SK-N-SH (cell line): ENCODE data around the gene TRIM38.

Experiments used
- EP300 ChIP-seq, 2 experiments: IDR thresholded peaks; 2 replicates each; pipeline versions ENCODE4 v1.4.0 to v1.6.1; 2012; ENCODE audit warnings: borderline replicate concordance in 1 of 2, low read depth in 1 of 2, low read length in 1 of 2
- GATA2 ChIP-seq: sonication (generic); formaldehyde crosslinking; IDR thresholded peaks from 2 replicates; pipeline ENCODE4 v1.5.0; 2020; ENCODE audit warnings: mild to moderate bottlenecking, missing genetic modification reagents
- POLR2AphosphoS5 ChIP-seq: IDR thresholded peaks from 2 replicates; pipeline ENCODE4 v1.6.1; 2012; ENCODE audit warnings: low read depth, low read length
- SIN3A ChIP-seq: IDR thresholded peaks from 2 replicates; pipeline ENCODE4 v1.6.1; 2012; ENCODE audit warnings: low read depth, mild to moderate bottlenecking, low read length, moderate library complexity, borderline replicate concordance
- TAF1 ChIP-seq: IDR thresholded peaks from 2 replicates; pipeline ENCODE4 v1.6.1; 2012; ENCODE audit warnings: low read depth, mild to moderate bottlenecking, low read length, moderate library complexity, borderline replicate concordance
- TEAD4 ChIP-seq: IDR thresholded peaks from 2 replicates; pipeline ENCODE4 v1.4.0; 2012; ENCODE audit warnings: mild to moderate bottlenecking, borderline replicate concordance; ENCODE audit not compliant: insufficient read depth
- TF ChIP-seq, protein P1 (sequence below): fragments of 200-600 bp; sonication (generic); IDR thresholded peaks from 2 replicates; pipeline ENCODE4 v1.6.1; 2017; ENCODE audit warnings: antibody characterized with exemption, mild to moderate bottlenecking, moderate library complexity
- TF ChIP-seq, protein P2 (sequence below): IDR thresholded peaks from 2 replicates; pipeline ENCODE4; 2012
- TF ChIP-seq, protein P3 (sequence below): IDR thresholded peaks from 2 replicates; pipeline ENCODE4 v1.4.0; 2012; ENCODE audit warnings: low read depth

DNA sequence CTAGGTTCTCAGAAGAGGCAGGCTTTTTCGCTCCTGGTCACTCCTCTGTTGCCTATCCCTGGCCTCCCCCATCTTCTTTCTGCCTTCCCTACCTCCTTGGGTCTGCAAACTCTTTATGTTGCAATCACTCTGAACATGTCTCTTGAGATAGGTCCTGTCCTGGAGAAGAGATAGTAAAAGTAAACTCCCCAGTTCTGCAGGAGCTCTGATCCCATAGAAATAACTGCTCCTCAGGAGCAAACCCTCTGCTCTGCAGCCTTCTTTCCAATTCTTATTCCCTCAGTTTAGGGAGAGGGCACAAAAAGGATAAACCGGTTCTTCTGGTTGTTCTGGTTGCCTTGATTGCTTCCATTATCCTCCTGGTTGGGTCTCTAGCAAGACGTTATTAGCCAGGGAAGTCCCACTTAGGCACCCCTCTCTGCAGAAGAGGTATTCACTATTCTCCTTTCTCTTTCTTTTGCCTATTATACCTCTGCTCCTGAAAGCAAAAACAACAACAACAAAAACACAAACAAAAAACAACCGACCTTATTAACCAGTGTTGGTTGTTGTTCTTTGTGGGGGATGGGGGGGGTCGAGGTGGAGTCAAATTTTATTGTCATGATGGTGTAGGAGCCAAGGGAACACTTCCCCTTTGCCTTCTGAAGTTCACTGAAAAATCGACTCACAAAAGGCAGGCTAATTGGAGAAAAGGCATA is 973 bp downstream of the TRIM38 start:
- TF ChIP-seq, protein P1, sequence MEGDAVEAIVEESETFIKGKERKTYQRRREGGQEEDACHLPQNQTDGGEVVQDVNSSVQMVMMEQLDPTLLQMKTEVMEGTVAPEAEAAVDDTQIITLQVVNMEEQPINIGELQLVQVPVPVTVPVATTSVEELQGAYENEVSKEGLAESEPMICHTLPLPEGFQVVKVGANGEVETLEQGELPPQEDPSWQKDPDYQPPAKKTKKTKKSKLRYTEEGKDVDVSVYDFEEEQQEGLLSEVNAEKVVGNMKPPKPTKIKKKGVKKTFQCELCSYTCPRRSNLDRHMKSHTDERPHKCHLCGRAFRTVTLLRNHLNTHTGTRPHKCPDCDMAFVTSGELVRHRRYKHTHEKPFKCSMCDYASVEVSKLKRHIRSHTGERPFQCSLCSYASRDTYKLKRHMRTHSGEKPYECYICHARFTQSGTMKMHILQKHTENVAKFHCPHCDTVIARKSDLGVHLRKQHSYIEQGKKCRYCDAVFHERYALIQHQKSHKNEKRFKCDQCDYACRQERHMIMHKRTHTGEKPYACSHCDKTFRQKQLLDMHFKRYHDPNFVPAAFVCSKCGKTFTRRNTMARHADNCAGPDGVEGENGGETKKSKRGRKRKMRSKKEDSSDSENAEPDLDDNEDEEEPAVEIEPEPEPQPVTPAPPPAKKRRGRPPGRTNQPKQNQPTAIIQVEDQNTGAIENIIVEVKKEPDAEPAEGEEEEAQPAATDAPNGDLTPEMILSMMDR = no peak
- no peak for TF ChIP-seq TAF1
- TF ChIP-seq, protein P2, sequence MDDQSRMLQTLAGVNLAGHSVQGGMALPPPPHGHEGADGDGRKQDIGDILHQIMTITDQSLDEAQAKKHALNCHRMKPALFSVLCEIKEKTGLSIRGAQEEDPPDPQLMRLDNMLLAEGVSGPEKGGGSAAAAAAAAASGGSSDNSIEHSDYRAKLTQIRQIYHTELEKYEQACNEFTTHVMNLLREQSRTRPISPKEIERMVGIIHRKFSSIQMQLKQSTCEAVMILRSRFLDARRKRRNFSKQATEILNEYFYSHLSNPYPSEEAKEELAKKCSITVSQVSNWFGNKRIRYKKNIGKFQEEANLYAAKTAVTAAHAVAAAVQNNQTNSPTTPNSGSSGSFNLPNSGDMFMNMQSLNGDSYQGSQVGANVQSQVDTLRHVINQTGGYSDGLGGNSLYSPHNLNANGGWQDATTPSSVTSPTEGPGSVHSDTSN = no peak
- TF ChIP-seq EP300 (IDR thresholded peaks at IDR 0.05; ENCODE audit: borderline replicate concordance in 1 of 2, low read depth in 1 of 2, low read length in 1 of 2) = no peak
- TF ChIP-seq POLR2AphosphoS5 = no peak
- no peak for TF ChIP-seq SIN3A
- no peak for TF ChIP-seq TEAD4
- TF ChIP-seq, protein P3, sequence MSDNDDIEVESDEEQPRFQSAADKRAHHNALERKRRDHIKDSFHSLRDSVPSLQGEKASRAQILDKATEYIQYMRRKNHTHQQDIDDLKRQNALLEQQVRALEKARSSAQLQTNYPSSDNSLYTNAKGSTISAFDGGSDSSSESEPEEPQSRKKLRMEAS = no peak
- no peak for TF ChIP-seq GATA2 (CRISPR knock-in tag)
